Stimulated activated CD4-positive, alpha-beta T cell treated with anti-CD3 and anti-CD28 coated beads, Interleukin-2, amount 100 ng/mL, for 48 hours (primary cell): ENCODE measurements around the gene PHACTR2.
"Not testable (repeated sequence)": the region's sequence is repeated elsewhere in the genome, so short reads cannot be mapped to it uniquely, and the experiment has no call there.

Experiments
- DNase-seq, 2 donors: peaks; one replicate each; pipeline ENCODE4 v3.0.0-alpha.2; 2020

The PHACTR2 gene

GRCh38 chr6:143871202-143871730 is 193.5 kb downstream of the PHACTR2 start:
- DNase-seq: not testable (repeated sequence)

GRCh38 chr6:143872201-143872600 is 194.4 kb downstream of the PHACTR2 start:
- DNase-seq: no peak

GRCh38 chr6:143873600-143873999 is 195.8 kb downstream of the PHACTR2 start:
- not testable (repeated sequence) for DNase-seq

- DNase-seq: not testable (repeated sequence)
These were observed 196.7 kb downstream of the PHACTR2 start for GRCh38 chr6:143874503-143874902.

GRCh38 chr6:143877584-143878271 is 200.0 kb downstream of the PHACTR2 start:
- DNase-seq: no peak

- DNase-seq: no peak
These were observed 200.6 kb downstream of the PHACTR2 start for GRCh38 chr6:143878272-143878760.

GRCh38 chr6:143880412-143880811 is 202.6 kb downstream of the PHACTR2 start:
- no peak for DNase-seq
